Mesendoderm (in vitro differentiated cells): ENCODE results near the gene NUDT6.
"Not testable (repeated sequence)": the region's sequence is repeated elsewhere in the genome, so short reads cannot be mapped to it uniquely, and the experiment has no call there.

Source experiments
- DNase-seq: peaks from one replicate; pipeline ENCODE4 v3.0.0; 2013
- H2AK5ac ChIP-seq: 2 replicates; pipeline ENCODE4 v1.6.1; 2013; ENCODE audit warnings: low read length, inconsistent platforms
- H2BK120ac ChIP-seq: 2 replicates; pipeline ENCODE4 v1.6.1; 2013; ENCODE audit warnings: low read depth, mild to moderate bottlenecking, low read length, moderate library complexity, mixed read lengths
- H2BK15ac ChIP-seq: replicated peaks from 2 replicates; pipeline ENCODE4 v1.6.1; 2013; ENCODE audit warnings: low read depth, mild to moderate bottlenecking, moderate library complexity
- H2BK5ac ChIP-seq: 2 replicates; pipeline ENCODE4 v1.6.1; 2013; ENCODE audit warnings: low read length, inconsistent platforms
- H3K18ac ChIP-seq: 2 replicates; pipeline ENCODE4 v1.6.1; 2013; ENCODE audit warnings: mild to moderate bottlenecking, low read length, mixed read lengths
- H3K23ac ChIP-seq: one replicate; pipeline ENCODE4 v1.6.1; 2013; ENCODE audit warnings: low read length
- H3K27ac ChIP-seq: 2 replicates; pipeline ENCODE4 v1.5.1; 2013; ENCODE audit warnings: low read depth, mild to moderate bottlenecking, inconsistent platforms, low read length, moderate library complexity
- H3K27me3 ChIP-seq: 2 replicates; pipeline ENCODE4 v1.6.1; 2013; ENCODE audit warnings: low read length, control low read depth, mild to moderate bottlenecking, inconsistent platforms; ENCODE audit not compliant: insufficient read depth, poor library complexity
- H3K36me3 ChIP-seq: 2 replicates; pipeline ENCODE4 v1.6.1; 2013; ENCODE audit warnings: low read length, inconsistent platforms; ENCODE audit not compliant: control insufficient read depth, insufficient read depth
- H3K4ac ChIP-seq: one replicate; pipeline ENCODE4 v1.6.1; 2013; ENCODE audit warnings: low read depth, mild to moderate bottlenecking, low read length, moderate library complexity
- H3K4me1 ChIP-seq: 2 replicates; pipeline ENCODE4 v1.6.1; 2013; ENCODE audit warnings: low read depth, low read length, inconsistent platforms; ENCODE audit not compliant: control insufficient read depth
- H3K4me2 ChIP-seq: 2 replicates; pipeline ENCODE4 v1.6.1; 2013; ENCODE audit warnings: low read length
- H3K4me3 ChIP-seq: 2 replicates; pipeline ENCODE4 v1.5.1; 2013; ENCODE audit warnings: mild to moderate bottlenecking, low read length
- H3K56ac ChIP-seq: one replicate; pipeline ENCODE4 v1.6.1; 2013; ENCODE audit warnings: low read length
- H3K79me1 ChIP-seq: 2 replicates; pipeline ENCODE4 v1.6.1; 2013; ENCODE audit warnings: low read length, inconsistent platforms
- H3K79me2 ChIP-seq: 2 replicates; pipeline ENCODE4 v1.6.1; 2013; ENCODE audit warnings: mild to moderate bottlenecking, low read length; ENCODE audit not compliant: control insufficient read depth, insufficient read depth
- H3K9ac ChIP-seq: 2 replicates; pipeline ENCODE4 v1.6.1; 2013; ENCODE audit warnings: low read length, inconsistent platforms
- H4K5ac ChIP-seq: one replicate; pipeline ENCODE4 v1.6.1; 2013; ENCODE audit warnings: low read length
- H4K8ac ChIP-seq: one replicate; pipeline ENCODE4 v1.6.1; 2013; ENCODE audit warnings: low read depth, mild to moderate bottlenecking, control low read depth, low read length, moderate library complexity
- WGBS: extraction: QIAGEN DNeasy Blood & Tissue Kit; methylation state at CpG from one replicate; pipeline ENCODE4 v1.1.7; 2013; ENCODE audit warnings: low lambda C conversion rate, missing lambda C conversion rate; ENCODE audit not compliant: insufficient coverage; ENCODE audit errors: extremely low coverage; 5-methylcytosine and 5-hydroxymethylcytosine counted together

The NUDT6 gene

GRCh38 chr4:122857160-122857559 lies 65.2 kb downstream of the NUDT6 start:
- WGBS: no CpG with 5 or more reads among the region's 2 CpGs
- Histone ChIP-seq H3K18ac (no peak overlapping the region), H4K8ac (no peak overlapping the region), H3K27ac (no peak overlapping the region), H3K56ac (no peak overlapping the region), H3K36me3 (no peaks in the 10 kb centered on the region), H3K4me3 (no peak overlapping the region), H2BK5ac (no peak overlapping the region), H2BK15ac (no peak overlapping the region), H3K4me2 (no peak overlapping the region), H3K79me1 (peaks cover 3% of the 10 kb centered on the region), H3K4ac (no peak overlapping the region), H2BK120ac (no peak overlapping the region), H3K23ac (no peak overlapping the region), H3K9ac (no peak overlapping the region), H3K79me2 (peaks cover 61% of the 10 kb centered on the region), H3K27me3 (no peaks in the 10 kb centered on the region), H4K5ac (no peak overlapping the region), H3K4me1 (peaks cover 8% of the 10 kb centered on the region), H2AK5ac (no peak overlapping the region)
- DNase-seq: peak; percentile 49

- H4K8ac ChIP-seq: no peak overlapping the region
- no peak overlapping the region for H3K23ac ChIP-seq
- H4K5ac ChIP-seq: no peak overlapping the region
- no peak overlapping the region for H3K4ac ChIP-seq
- H2BK15ac ChIP-seq: no peak overlapping the region
- no peak overlapping the region for H3K4me2 ChIP-seq
- H3K79me1 ChIP-seq: peaks cover 5% of the 10 kb centered on the region
- H2BK5ac ChIP-seq: no peak overlapping the region
- peaks cover 8% of the 10 kb centered on the region for H3K4me1 ChIP-seq
- DNase-seq: no peak
- no peak overlapping the region for H2AK5ac ChIP-seq
- H3K79me2 ChIP-seq: peaks cover 60% of the 10 kb centered on the region
- no peak overlapping the region for H3K27ac ChIP-seq
- WGBS: no CpG with 5 or more reads among the region's 2 CpGs
- no peak overlapping the region for H2BK120ac ChIP-seq
- no peak overlapping the region for H3K4me3 ChIP-seq
- no peak overlapping the region for H3K9ac ChIP-seq
- no peak overlapping the region for H3K56ac ChIP-seq
- H3K18ac ChIP-seq: no peak overlapping the region
- H3K27me3 ChIP-seq: no peaks in the 10 kb centered on the region
- H3K36me3 ChIP-seq: no peaks in the 10 kb centered on the region
These were observed 67.0 kb downstream of the NUDT6 start for GRCh38 chr4:122855353-122855890.

GRCh38 chr4:122854447-122855352 lies 67.7 kb downstream of the NUDT6 start:
- Histone ChIP-seq H3K56ac (no peak overlapping the region), H4K5ac (no peak overlapping the region), H3K79me2 (peaks cover 57% of the 10 kb centered on the region), H3K27ac (no peak overlapping the region), H4K8ac (no peak overlapping the region), H2BK120ac (no peak overlapping the region), H3K36me3 (no peaks in the 10 kb centered on the region), H3K23ac (no peak overlapping the region), H2AK5ac (no peak overlapping the region), H3K4ac (no peak overlapping the region), H2BK15ac (no peak overlapping the region), H3K79me1 (peaks cover 5% of the 10 kb centered on the region), H3K4me3 (no peak overlapping the region), H3K18ac (peak overlapping the region; percentile 12), H3K9ac (no peak overlapping the region), H3K4me2 (no peak overlapping the region), H3K27me3 (no peaks in the 10 kb centered on the region), H2BK5ac (no peak overlapping the region), H3K4me1 (peaks cover 8% of the 10 kb centered on the region)
- no CpG with 5 or more reads among the region's 10 CpGs for WGBS
- no peak for DNase-seq

- no peak for DNase-seq
- Histone ChIP-seq H3K79me2 (peaks cover 66% of the 10 kb centered on the region), H4K8ac (no peak overlapping the region), H3K23ac (no peak overlapping the region), H3K36me3 (no peaks in the 10 kb centered on the region), H3K4ac (no peak overlapping the region), H2BK15ac (no peak overlapping the region), H3K27me3 (no peaks in the 10 kb centered on the region), H3K4me3 (no peak overlapping the region), H3K9ac (no peak overlapping the region), H4K5ac (no peak overlapping the region), H3K4me2 (no peak overlapping the region), H3K27ac (no peak overlapping the region), H2BK5ac (no peak overlapping the region), H3K4me1 (peaks cover 8% of the 10 kb centered on the region), H3K18ac (no peak overlapping the region), H3K56ac (no peak overlapping the region), H3K79me1 (peaks cover 9% of the 10 kb centered on the region), H2BK120ac (no peak overlapping the region), H2AK5ac (no peak overlapping the region)
These were observed 70.8 kb downstream of the NUDT6 start for GRCh38 chr4:122851568-122851967.

- not testable (repeated sequence) for H4K8ac ChIP-seq, H3K4me3 ChIP-seq, H4K5ac ChIP-seq, H3K4me2 ChIP-seq, H2BK120ac ChIP-seq, H2AK5ac ChIP-seq, H3K18ac ChIP-seq, H3K4ac ChIP-seq, H3K36me3 ChIP-seq, H3K23ac ChIP-seq, H3K9ac ChIP-seq, DNase-seq, H3K27me3 ChIP-seq, H3K4me1 ChIP-seq, H3K27ac ChIP-seq, H2BK15ac ChIP-seq, H2BK5ac ChIP-seq, H3K56ac ChIP-seq
- WGBS: no CpG with 5 or more reads among the region's 3 CpGs
- Histone ChIP-seq H3K79me1 (peaks cover 10% of the 10 kb centered on the region), H3K79me2 (peaks cover 70% of the 10 kb centered on the region)
These were observed 72.6 kb downstream of the NUDT6 start for GRCh38 chr4:122849789-122850188.
